GM19035 (cell line): ENCODE measurements around the gene CNRIP1.

Source experiments
- ATAC-seq: cut with Tn5 transposase; IDR thresholded peaks from one replicate; pipeline ENCODE4 v1.9.1; 2021; ENCODE audit not compliant: unreplicated experiment

The CNRIP1 gene

DNA sequence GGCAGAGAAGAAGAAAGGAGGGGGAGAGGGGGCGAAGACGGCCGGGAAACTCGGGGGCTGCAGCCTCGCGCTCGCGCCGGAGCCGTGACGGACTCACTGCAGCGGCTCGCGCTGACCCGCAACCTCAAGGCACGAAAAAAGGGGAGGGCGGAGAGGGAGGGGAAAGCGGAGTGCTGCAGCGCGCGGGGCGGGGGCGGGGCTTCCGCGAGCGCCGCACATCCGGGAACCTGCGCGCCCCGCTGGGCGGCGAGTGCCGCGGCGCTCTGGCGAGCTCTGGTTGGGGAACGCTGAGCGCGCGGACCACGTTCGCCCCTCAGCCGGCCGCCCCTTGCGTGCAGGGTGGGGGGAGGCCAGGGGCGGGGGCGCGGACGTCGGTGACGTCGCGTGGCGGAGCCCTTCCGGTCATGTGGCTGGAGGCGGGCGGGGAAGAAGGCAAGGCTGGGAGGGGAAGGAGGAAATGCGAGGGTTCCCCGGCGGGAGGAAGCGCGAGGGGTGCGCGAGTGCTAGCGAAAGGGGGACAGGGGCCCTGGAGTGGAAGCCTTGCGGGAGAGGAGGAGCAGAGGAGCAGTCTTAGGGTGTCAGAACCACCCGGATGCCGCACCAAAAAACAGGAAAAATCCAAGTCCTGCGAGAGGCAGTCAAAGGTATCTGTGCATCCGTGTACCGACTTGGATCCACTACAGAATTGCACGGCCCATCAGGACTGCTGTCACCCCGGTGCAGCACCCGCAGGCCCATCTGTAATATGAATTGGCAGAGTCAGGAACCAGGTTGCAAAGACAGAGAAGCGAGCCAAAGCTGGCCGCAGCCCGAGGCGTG, 67.1 kb downstream of the CNRIP1 start, which contains the start of gene PPP3R1:
PPP3R1 (minus strand) TSS at position 133 of the 819 bp plus-strand sequence. CDS start 405 bp downstream, outside the sequence.
- peak; percentile 82 for ATAC-seq

DNA sequence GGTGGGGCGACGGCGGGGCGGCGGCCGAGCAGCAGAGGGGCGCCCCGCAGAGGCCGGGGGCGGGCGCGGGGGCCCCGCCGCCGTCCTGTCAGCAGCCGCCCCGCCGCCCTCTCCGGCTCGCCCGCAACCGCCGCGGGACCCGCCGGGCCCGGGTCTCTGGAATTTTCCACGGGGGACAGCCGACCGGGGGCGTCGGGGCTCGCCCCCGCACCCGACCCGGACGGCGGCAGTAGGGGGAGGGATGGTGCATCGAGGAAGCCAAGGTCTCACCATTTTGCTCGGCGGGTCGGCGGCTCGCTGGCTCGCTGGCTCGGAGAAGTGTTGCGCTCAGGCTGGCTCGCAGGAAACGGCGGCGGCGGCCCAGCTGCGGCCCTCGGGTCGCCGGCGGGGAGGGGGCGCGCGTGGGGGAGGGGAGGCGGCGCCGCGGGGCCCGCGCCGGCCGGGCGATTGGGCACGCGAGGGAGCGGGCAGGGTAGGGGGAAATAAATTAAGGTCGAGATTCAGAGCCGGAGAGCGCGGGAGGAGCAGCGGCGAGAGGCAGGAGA, 67.8 kb downstream of the CNRIP1 start:
- ATAC-seq = peak; percentile 10

DNA sequence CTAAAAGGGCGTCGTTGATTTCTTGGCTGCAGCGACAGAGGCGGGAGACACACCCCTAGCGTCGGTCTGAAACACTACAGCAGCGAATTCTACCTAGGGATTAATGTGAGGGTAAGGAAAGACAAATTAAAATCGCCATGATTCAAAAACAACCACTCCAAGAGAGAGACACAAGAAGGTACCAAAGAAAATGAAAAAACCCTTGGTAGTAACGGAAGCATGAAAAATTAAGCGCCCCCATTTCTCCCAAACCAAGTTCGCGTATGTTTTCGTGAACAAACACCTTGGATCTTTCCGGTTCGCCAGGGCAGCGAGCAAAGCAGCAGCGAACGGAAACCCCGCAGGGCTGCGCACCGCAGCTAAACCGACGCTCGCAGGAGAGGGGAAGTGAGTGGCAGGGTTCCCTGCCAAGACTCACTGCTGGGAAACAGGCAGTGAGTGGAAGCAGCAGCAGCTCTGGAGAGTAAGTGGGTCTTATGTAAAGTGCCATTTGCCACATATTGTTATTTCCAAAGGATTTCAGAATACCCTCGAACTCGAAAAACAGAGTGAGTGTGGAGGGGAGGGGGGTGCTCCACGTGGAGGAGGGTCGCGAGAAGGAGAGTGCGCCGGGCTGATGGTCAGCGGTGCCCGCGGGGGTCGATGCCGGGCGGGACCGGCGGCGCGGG, 68.4 kb downstream of the CNRIP1 start:
- ATAC-seq = peak; percentile 50

DNA sequence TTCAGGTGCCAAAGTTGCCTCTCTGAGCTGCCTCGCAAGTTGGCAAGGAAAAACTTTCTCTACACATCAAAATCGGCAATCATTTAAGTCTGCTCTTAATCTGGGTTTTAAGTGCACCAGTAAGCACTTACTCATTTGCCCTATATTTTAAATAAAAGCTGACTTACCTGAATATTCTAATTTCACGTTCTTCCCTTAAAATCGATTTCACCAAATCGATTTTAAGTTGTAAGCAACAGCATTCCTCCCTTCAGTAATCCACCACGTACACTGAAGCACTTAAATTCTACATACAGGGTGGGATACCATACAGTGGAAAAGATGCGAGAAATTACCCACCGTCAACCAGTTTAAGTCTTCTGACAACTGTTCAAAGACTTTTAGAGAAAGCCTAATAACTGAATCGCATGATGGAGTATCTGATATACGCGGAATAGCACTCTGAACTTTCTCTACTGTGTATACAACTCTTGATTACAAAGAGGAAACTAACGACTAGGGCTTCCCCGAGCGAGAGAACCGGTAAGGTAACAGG, 69.0 kb downstream of the CNRIP1 start:
- ATAC-seq = no peak

DNA sequence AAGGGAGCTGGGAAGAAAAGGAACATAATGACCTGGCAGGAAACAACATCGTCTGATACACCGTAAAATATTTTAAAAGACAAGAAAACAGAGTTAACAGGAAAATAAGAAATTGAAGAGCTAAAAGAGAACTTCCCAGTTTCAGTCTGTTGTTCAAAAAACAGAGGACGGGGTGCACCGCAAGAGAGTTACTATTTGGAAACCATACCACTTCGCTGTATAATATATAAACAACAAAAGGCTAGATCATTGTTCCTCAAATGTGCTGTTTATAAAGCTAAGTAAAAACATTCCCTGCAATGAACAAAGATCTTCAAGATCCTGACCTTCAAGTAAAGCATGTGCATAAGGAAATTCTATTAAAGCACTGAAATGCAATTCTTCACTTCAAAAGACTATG, 69.6 kb downstream of the CNRIP1 start:
- ATAC-seq = no peak

DNA sequence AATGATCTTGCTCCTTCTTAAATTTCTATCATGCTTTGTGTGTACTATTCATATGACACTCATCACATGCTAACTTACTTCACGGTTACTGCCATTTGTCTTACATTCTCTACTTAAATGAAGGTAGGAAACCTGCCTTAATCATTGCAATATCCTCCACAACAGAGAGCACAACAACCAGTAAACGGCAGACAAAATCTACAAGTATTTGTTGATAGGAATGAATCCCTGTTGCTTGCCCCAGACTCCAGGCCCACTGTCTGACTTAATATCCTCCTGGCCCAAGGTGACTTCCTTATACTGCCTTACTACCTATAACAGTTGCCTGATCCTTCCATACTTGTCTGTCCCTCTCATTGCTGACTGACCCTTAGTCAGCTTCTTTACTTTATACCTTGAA, 70.9 kb downstream of the CNRIP1 start:
- ATAC-seq = no peak

DNA sequence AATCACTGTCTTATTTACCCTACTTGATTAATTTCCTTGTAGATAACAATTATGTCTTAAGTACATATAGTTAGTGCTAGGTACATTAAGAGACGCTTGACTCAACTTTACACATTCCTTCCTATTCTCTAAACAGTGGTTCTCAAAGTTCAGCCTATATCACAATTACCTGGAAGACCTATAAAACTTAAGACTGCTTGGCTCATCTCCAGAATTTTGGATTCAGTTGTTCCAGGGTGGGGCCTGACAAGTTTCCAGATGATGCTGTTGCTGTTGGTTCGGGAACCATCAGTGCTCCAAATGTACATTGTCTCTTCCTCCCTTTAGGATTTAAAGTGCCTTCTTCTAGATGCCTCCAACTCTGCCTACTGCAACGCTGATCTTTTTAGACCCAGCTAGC, 71.4 kb downstream of the CNRIP1 start:
- ATAC-seq = no peak

DNA sequence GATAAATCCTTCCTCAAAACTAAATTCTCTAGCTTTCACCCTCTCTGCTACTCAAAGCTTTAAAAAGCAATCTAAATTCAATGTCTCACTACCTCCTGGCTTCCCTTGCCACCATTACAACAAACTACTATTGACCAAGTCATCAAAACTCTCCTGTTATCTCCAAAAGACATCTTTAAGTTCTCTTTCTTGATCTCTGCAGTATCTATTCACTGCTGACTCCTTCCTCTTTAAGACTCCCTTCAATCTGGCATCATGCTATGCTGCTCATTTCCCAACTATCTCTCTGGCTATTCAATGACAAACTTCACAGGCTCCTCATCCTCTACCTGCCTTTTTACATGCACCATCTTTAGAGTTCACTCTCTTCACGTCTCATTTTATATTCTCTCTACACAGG, 73.4 kb downstream of the CNRIP1 start:
- no peak for ATAC-seq

DNA sequence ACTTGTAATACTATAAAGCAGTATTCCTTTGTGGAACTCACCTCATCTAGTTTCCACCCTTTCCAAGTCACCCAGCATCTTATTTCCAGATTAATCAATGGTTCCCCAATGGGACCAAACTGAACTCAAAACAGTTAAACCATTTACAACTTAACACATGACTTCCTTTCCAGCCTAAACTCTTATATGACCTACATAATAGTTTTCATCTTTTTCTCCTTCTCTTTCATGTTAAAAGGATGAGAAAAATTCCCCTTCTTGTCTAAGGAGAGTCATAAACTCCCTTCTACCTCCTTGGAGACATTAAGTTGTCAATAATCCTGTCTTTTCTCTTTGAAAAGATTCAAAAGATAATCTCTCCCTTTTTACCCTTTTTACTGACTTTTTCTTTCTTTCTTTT, 74.1 kb downstream of the CNRIP1 start:
- ATAC-seq = no peak

DNA sequence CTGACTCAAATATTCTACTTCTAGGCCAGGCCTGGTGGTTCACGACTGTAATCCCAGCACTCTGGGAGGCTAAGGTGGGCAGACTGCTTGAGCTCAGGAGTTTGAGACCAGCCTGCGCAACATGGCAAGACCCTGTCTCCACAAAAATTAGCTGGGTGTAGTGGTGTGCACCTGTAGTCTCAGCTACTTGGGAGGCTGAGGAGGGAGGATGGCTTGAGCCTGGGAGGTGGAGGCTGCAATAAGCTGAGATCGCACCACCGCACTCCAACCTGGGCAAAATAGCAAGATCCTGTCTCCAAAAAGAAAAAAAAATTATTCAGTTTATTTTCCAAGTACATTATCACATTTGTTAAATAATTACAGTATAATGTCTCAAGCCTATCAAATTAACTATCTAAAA, 74.7 kb downstream of the CNRIP1 start:
- no peak for ATAC-seq

DNA sequence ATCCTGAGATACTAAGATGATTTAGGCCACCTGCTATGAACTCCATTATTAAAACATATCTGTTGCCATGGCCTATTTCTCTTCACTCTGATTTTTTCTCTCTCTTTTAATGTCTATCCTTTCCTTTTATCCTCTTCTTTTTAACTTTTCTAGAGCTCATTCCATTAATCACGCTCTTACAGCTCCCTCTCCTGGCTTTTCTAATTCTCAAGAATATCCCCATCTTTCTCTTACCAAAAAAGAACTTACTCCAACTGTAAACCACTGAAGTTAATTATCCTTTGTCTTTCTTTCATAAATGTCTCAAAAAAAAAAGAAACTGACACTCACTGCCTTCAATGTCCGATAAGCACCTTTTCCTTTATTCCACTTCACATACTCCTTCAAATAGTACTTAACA, 75.3 kb downstream of the CNRIP1 start:
- ATAC-seq = no peak
